ENCODE measurements around the gene SDF4.

GRCh38 chr1:1178794-1179331, 52.9 kb downstream of the SDF4 start:
- no peak for TF ChIP-seq ZNF749 (CRISPR knock-in tag; IDR thresholded peaks at IDR 0.05; ENCODE audit: borderline replicate concordance)
- no peak for TF ChIP-seq HMGXB4 (CRISPR knock-in tag; IDR thresholded peaks at IDR 0.05; ENCODE audit: borderline replicate concordance in 1 of 2, low read depth in 1 of 2)
- TF ChIP-seq CEBPB (IDR thresholded peaks at IDR 0.05; ENCODE audit: borderline replicate concordance, low read depth, low read length): no peak
- TF ChIP-seq CC2D1A (CRISPR knock-in tag; IDR thresholded peaks at IDR 0.05): no peak
- no peak for TF ChIP-seq CREM (IDR thresholded peaks at IDR 0.05)
- TF ChIP-seq CREM (CRISPR knock-in tag; IDR thresholded peaks at IDR 0.05): no peak
